IPS-20b (cell line): Measurements from ENCODE around the gene TSR3.

Experiments used
- H3K27ac ChIP-seq: one replicate; pipeline ENCODE4 v1.5.1; 2013; ENCODE audit warnings: low read length
- H3K27me3 ChIP-seq: 2 replicates; pipeline ENCODE4 v1.6.1; 2013; ENCODE audit warnings: mild to moderate bottlenecking, low read length, inconsistent platforms; ENCODE audit not compliant: insufficient read depth
- H3K36me3 ChIP-seq: 2 replicates; pipeline ENCODE4 v1.6.1; 2013; ENCODE audit warnings: low read depth, mild to moderate bottlenecking, inconsistent platforms, low read length, moderate library complexity; ENCODE audit not compliant: insufficient read depth
- H3K4me1 ChIP-seq: 2 replicates; pipeline ENCODE4 v1.6.1; 2013; ENCODE audit warnings: mild to moderate bottlenecking, control low read depth, inconsistent platforms, low read length, moderate library complexity; ENCODE audit not compliant: insufficient read depth
- H3K4me3 ChIP-seq: 2 replicates; pipeline ENCODE4 v1.5.1; 2013; ENCODE audit warnings: mild to moderate bottlenecking, low read length, inconsistent platforms
- H3K9ac ChIP-seq: 2 replicates; pipeline ENCODE4 v1.6.1; 2013; ENCODE audit warnings: low read depth, mild to moderate bottlenecking, inconsistent platforms, low read length, moderate library complexity
- H3K9me3 ChIP-seq: 2 replicates; pipeline ENCODE4 v1.6.1; 2013; ENCODE audit warnings: mild to moderate bottlenecking, low read depth, low read length, inconsistent platforms; ENCODE audit not compliant: insufficient read depth

Gene TSR3

GRCh38 chr16:1348441-1348840, 3.2 kb downstream of the TSR3 start:
- peaks cover 18% of the 10 kb centered on the region; the same call in 1 of the 2 replicates for H3K36me3 ChIP-seq
- H3K27me3 ChIP-seq, result peaks cover 13% of the 10 kb centered on the region; the same call in 1 of the 2 replicates
- no peak overlapping the region for H3K27ac ChIP-seq
- H3K9me3 ChIP-seq, result no peaks in the 10 kb centered on the region
- no peak overlapping the region for H3K9ac ChIP-seq
- peaks cover 4% of the 10 kb centered on the region for H3K4me1 ChIP-seq
- no peak overlapping the region for H3K4me3 ChIP-seq

- H3K27me3 ChIP-seq, result peaks cover 13% of the 10 kb centered on the region; the same call in 1 of the 2 replicates
- H3K27ac ChIP-seq, result no peak overlapping the region
- H3K9me3 ChIP-seq, result no peaks in the 10 kb centered on the region
- H3K4me3 ChIP-seq, result no peak overlapping the region
- H3K4me1 ChIP-seq, result peaks cover 4% of the 10 kb centered on the region
- peaks cover 18% of the 10 kb centered on the region; the same call in 1 of the 2 replicates for H3K36me3 ChIP-seq
- H3K9ac ChIP-seq, result no peak overlapping the region
These were observed 3.7 kb downstream of the TSR3 start for GRCh38 chr16:1347962-1348361.

GRCh38 chr16:1347286-1347855, 4.3 kb downstream of the TSR3 start:
- peaks cover 18% of the 10 kb centered on the region; the same call in 1 of the 2 replicates for H3K36me3 ChIP-seq
- H3K4me3 ChIP-seq, result no peak overlapping the region

GRCh38 chr16:1346422-1347285, 5.0 kb downstream of the TSR3 start:
- peaks cover 18% of the 10 kb centered on the region; the same call in 1 of the 2 replicates for H3K36me3 ChIP-seq
- no peaks in the 10 kb centered on the region for H3K9me3 ChIP-seq
- H3K27me3 ChIP-seq, result peaks cover 23% of the 10 kb centered on the region
- no peak overlapping the region for H3K27ac ChIP-seq
- no peak overlapping the region for H3K9ac ChIP-seq
- H3K4me1 ChIP-seq, result no peaks in the 10 kb centered on the region; the same call in 1 of the 2 replicates
- H3K4me3 ChIP-seq, result no peak overlapping the region

More at GRCh38 chr16:1347286-1347855, 4.3 kb downstream of the TSR3 start:
- no peak overlapping the region for H3K9ac ChIP-seq
- H3K27ac ChIP-seq, result no peak overlapping the region
- H3K27me3 ChIP-seq, result peaks cover 16% of the 10 kb centered on the region
- no peaks in the 10 kb centered on the region for H3K9me3 ChIP-seq
- H3K4me1 ChIP-seq, result peaks cover under 1% of the 10 kb centered on the region

GRCh38 chr16:1345651-1346421, 5.8 kb downstream of the TSR3 start:
- Histone ChIP-seq H3K27ac (no peak overlapping the region), H3K9me3 (no peaks in the 10 kb centered on the region), H3K4me3 (no peak overlapping the region), H3K9ac (no peak overlapping the region), H3K4me1 (no peaks in the 10 kb centered on the region; the same call in 1 of the 2 replicates), H3K36me3 (peaks cover 18% of the 10 kb centered on the region; the same call in 1 of the 2 replicates), H3K27me3 (peaks cover 28% of the 10 kb centered on the region)

GRCh38 chr16:1345087-1345486, 6.6 kb downstream of the TSR3 start:
- Histone ChIP-seq H3K36me3 (peaks cover 18% of the 10 kb centered on the region; the same call in 1 of the 2 replicates), H3K9ac (no peak overlapping the region), H3K27ac (no peak overlapping the region), H3K27me3 (peaks cover 28% of the 10 kb centered on the region), H3K4me1 (no peaks in the 10 kb centered on the region), H3K9me3 (no peaks in the 10 kb centered on the region), H3K4me3 (no peak overlapping the region)

GRCh38 chr16:1344499-1344898, 7.2 kb downstream of the TSR3 start:
- Histone ChIP-seq H3K27me3 (peaks cover 28% of the 10 kb centered on the region), H3K9ac (no peak overlapping the region), H3K4me3 (no peak overlapping the region), H3K4me1 (no peaks in the 10 kb centered on the region), H3K36me3 (peaks cover 12% of the 10 kb centered on the region; the same call in 1 of the 2 replicates), H3K9me3 (no peaks in the 10 kb centered on the region), H3K27ac (no peak overlapping the region)

GRCh38 chr16:1343428-1344242, 8.0 kb downstream of the TSR3 start:
- peak overlapping the region; percentile 64 for H3K4me3 ChIP-seq
- H3K9ac ChIP-seq, result no peak overlapping the region
- no peaks in the 10 kb centered on the region for H3K4me1 ChIP-seq

GRCh38 chr16:1342526-1343427, 8.9 kb downstream of the TSR3 start:
- H3K4me1 ChIP-seq, result no peaks in the 10 kb centered on the region
- no peaks in the 10 kb centered on the region for H3K9me3 ChIP-seq
- no peak overlapping the region for H3K27ac ChIP-seq
- peaks cover 28% of the 10 kb centered on the region for H3K27me3 ChIP-seq
- H3K4me3 ChIP-seq, result peak overlapping the region; percentile 64
- H3K9ac ChIP-seq, result no peak overlapping the region
- H3K36me3 ChIP-seq, result no peaks in the 10 kb centered on the region

More at GRCh38 chr16:1343428-1344242, 8.0 kb downstream of the TSR3 start:
- peaks cover 28% of the 10 kb centered on the region for H3K27me3 ChIP-seq
- no peak overlapping the region for H3K27ac ChIP-seq
- no peaks in the 10 kb centered on the region for H3K9me3 ChIP-seq
- peaks cover 3% of the 10 kb centered on the region; the same call in 1 of the 2 replicates for H3K36me3 ChIP-seq
